HG03159 (cell line): ENCODE results near the gene FCHSD2.
"Not testable (repeated sequence)": the region's sequence is repeated elsewhere in the genome, so short reads cannot be mapped to it uniquely, and the experiment has no call there.

Source experiments
- ATAC-seq: cut with Tn5 transposase; IDR thresholded peaks from one replicate; pipeline ENCODE4 v1.9.1; 2021; ENCODE audit warnings: mild to moderate bottlenecking, moderate library complexity; ENCODE audit not compliant: unreplicated experiment

Gene FCHSD2

DNA sequence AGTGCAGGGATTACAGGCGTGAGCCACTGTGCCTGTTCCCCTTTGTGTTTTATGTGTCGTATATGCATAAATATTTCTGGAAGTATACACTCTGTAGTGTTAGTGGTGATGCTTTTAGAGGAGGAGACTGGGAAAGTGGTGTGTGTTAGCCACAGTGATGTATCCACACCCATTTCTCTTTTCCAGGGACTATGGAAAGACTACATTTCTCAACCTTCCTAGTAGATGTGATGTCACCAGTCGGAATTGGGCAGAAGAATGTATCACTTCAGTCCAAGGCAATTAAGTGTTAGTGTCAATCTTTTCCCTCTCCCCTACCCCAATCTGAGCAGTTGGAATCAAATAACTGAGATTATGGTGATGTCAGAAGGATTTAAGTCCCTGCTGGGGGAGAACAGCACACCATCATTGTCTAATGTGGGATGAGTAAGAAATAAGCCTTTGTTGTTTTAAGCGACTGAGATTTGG is 333.8 kb downstream of the FCHSD2 start:
- no peak for ATAC-seq

DNA sequence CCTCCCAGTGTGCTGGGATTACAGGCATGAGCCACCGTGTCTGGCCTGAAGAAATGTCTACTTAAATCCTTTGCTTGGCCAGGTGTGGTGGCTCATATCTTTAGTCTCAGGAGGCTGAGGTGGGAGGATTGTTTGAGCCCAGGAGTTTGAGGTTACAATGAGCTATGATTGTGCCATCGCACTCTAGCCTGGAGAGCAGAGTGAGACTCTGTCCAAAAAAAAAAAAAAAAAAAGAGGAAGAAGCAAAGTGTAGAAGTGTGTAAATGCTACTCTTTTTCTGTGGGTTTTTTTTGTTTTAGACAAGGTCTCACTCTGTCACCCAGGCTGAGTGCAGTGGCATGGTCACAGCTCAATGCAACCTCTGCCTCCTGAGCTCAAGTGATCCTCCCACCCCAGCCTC is 334.3 kb downstream of the FCHSD2 start:
- no peak for ATAC-seq

DNA sequence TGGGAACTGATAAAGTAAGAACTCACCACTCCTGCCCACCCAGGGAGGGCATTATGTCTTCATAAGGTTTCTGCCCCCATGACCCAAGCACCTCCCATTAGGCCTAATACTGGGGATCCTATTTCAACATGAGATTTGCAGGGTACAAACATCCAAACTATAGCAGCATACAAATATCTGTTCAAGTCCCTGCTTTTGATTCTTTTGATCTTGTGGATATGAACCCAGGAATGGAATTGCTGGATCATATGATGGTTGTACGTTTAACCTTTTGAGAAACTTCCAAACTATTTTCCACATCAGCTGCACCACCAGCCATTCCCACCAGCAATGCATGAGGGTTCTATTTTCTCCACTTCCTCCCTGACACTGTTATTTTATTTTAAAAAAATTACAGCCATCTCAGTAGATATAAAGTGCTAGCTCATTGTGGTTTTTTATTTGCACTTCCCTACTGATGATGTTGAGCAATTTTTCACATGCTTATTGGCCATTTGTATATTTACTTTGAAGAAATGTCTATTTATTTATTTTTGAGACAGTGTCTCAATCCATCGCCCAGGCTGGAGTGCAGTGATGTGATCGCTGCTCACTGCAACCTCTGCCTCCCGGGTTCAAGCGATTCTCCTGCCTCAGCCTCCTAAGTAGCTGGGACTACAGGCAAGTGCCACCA is 335.0 kb downstream of the FCHSD2 start:
- no peak for ATAC-seq

GRCh38 chr11:72806378-72806777 is 335.7 kb downstream of the FCHSD2 start:
- ATAC-seq, result not testable (repeated sequence)

- ATAC-seq, result no peak
Measured at GRCh38 chr11:72805216-72805615, 336.9 kb downstream of the FCHSD2 start.

DNA sequence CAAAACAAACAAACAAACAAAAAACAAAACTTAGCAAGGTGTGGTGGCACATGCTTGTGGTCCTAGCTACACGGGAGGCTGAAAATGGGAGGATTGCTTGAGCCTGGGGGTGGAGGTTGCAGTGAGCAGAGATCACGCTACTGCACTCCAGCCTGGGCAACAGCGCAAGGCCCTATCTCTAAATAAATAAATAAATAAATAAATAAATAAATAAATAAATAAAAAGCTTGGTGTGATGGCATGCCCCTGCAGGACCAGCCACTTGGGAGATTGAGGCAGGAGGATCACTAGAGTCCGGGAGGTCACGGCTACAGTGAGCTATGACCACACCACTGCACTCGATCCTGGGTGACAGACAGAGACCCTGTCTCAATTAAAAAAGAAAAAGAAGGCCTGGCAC is 339.3 kb downstream of the FCHSD2 start:
- ATAC-seq, result no peak

DNA sequence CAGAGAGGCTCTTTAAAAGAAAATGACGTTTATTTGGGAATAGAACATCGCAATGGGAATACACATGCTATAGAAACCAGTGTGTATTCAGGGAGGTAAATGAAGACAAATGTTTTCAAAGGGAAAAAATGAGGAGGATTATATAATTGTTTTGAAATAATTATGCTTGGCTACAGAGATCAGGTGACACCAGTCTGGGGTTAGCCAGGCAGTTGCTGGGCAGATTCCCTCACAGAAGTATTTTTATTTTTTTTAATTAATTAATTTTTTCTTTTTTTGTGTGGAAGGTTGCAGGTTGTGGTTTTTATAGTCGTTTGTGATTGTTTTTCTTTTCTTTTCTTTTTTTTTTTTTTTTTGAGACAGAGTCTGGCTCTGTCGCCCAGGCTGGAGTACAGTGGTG is 342.7 kb downstream of the FCHSD2 start:
- no peak for ATAC-seq

DNA sequence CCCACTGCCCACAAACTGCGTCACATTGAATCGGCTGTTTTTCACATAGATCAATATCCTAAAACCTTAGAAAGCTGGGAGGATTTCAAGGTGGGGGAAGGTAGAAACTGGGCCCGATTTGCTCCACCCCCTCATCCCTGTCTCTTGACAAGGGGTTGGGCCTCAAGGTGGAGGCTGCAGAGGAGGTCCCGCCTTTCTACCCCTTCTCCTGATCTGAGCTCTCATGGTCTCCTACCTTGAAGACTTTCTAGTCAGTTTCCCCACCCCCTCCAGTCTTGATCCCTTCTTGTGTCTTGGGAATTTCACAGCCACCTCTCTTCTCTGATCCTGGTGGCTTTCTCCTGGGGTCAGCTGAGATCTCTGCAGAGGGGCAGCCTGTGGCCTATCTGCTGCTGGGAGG is 343.8 kb downstream of the FCHSD2 start:
- no peak for ATAC-seq

DNA sequence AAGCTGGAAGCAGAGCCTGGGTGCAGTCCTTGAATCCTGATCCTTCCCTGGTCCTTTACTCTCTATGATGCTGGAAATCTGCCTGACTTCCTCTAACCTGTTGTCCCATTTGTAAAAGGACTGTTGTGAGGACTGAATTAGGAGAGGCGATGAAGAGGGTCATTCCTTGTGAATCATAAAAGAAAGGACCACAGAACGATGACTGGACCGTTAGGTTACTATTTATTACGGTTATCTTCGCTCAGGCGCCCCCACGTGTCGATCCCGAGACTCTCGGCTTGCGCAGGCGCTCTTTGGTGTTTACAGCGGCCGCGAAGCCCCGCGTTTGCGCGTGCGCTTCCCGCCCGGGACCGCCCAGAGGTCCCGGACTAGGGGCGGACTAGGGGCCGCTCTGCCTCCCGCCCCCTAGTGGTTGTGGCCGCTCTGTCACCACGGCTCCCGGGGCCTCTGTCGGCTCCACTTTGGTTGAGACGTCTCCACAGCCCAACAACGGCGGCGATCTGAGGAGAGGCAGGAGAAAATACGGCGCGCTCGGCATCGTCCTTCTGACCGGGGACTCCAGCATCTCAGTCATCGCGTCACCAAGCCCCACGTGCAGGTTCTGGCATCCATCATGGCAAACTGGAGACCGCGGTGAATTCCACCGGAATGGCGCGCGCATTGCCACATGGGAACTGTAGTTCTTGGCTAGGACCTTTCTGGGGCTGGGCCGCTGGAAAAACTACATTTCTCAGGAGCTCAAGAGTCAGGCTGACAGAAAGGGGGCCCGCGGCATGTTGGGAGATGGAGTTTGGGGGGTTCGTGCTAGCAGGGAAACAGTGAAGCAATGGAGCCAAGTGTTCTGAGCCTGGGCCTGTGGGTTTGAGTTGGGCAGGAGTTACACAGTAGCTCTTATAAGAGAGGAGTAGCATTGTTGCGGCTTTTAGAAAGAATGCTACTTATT is 348.4 kb downstream of the FCHSD2 start, which contains the start of gene STARD10:
Gene STARD10 (minus strand): TSS at position 623 of the 943 bp plus-strand sequence. CDS start 12,866 bp downstream, outside the sequence.
- ATAC-seq, result peak; percentile 86

DNA sequence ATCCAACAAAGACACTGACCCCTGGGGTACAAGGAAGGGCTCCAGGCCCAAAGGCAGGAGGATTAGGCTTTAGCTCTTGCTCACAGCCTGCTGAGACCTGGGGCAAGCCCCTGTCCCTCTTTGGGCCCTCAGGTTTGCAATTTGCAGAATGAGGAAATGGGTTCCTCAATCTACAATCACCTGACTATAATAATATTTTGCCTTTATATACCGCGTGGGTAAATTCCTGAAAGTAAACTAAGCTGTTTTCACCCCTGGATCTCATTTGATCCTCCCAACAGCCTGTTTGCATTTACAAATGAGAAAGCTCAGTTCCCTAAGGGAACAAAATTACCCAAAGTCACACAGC is 349.1 kb downstream of the FCHSD2 start:
- no peak for ATAC-seq

DNA sequence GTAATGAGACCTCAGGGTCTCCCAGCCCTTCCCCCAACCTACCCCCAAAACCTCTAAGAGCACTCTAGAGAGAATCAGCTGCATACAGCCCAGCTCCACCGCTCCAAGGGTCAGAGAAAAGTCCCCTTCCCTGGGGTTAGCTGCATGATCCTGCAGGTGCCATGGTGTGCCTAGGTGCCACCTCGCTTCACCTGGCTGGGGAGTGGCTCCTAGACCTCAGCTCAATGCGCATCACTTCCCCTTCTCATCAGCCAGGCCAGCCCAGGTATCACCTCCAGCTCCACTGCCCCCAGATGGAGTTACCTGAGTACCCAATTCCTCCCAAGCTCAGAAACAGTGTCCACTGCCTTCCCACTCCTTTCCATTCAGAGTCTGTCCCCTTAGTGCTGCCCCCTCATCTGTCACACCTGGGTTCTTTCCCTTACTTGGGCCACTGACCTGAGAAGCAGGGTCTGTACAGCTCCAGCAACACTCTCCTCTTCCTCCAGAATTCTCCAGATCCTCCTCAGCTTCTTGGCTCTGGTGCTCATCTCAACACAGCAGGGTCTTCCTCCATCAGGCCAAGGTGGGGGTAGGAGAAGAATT is 349.6 kb downstream of the FCHSD2 start:
- no peak for ATAC-seq

- ATAC-seq, result not testable (repeated sequence)
Measured at GRCh38 chr11:72791228-72791627, 350.9 kb downstream of the FCHSD2 start.

- ATAC-seq, result no peak
Measured at GRCh38 chr11:72789493-72790131, 352.5 kb downstream of the FCHSD2 start.

- ATAC-seq, result no peak
Measured at GRCh38 chr11:72788241-72788640, 353.9 kb downstream of the FCHSD2 start.

GRCh38 chr11:72787216-72788104 is 354.7 kb downstream of the FCHSD2 start:
- no peak for ATAC-seq
